ENCODE measurements around the gene RCOR2.

DNA sequence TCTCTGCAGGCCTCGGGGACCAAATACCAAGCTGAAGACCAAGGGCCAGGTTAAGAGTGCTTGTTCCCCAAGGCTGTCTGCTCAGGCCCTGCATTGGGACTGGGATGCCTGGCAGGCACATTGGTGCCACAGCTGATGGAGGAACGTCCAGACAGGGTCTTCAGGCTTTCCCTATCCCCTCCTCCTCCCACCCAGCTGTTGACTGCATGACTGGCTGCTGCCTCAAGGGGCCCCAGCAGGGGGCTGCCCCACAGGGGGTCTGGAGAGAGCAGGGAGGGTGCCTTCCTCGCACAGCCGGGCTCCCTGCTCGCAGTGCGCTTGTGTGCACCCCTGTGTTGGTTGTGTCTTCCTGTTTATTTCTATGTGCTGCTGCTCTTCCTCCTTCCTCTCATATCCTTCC, 9.9 kb downstream of the RCOR2 start:
- TF ChIP-seq, protein P1, sequence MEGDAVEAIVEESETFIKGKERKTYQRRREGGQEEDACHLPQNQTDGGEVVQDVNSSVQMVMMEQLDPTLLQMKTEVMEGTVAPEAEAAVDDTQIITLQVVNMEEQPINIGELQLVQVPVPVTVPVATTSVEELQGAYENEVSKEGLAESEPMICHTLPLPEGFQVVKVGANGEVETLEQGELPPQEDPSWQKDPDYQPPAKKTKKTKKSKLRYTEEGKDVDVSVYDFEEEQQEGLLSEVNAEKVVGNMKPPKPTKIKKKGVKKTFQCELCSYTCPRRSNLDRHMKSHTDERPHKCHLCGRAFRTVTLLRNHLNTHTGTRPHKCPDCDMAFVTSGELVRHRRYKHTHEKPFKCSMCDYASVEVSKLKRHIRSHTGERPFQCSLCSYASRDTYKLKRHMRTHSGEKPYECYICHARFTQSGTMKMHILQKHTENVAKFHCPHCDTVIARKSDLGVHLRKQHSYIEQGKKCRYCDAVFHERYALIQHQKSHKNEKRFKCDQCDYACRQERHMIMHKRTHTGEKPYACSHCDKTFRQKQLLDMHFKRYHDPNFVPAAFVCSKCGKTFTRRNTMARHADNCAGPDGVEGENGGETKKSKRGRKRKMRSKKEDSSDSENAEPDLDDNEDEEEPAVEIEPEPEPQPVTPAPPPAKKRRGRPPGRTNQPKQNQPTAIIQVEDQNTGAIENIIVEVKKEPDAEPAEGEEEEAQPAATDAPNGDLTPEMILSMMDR (IDR thresholded peaks at IDR 0.05): no peak
- no peak for TF ChIP-seq POLR2A (IDR thresholded peaks at IDR 0.05)

Measured in adrenal gland (tissue), 5 donors.